Measurements from ENCODE around the gene CIB4.

CIB4 gene

DNA sequence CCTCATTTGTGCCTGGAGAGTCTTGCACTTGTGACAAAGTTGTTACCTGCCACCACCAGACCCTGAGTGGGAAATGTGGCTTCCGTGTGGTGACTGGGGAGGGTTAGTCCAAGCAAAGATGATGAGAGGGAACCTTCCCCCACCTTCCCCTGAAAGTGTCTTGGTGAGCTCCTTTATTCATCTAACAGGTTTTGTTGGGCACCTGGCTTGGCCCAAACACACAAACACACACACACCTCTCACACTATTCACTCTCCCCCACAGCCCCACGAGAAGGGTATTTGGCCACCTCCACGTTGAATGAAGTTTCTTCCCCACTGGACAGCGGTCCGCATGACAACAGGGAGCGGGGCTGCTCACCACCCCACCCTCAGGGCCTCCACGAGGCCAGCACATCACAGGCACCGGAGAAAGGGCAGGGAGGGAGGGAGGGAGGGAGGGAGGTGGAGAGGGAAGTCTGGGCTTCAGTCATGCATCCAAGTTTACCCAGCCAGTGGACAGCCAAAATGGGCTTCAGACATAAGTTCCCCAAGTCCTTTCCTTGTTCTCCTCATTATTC is 1.4 kb downstream of the CIB4 start:
- no peak for DNase-seq

DNA sequence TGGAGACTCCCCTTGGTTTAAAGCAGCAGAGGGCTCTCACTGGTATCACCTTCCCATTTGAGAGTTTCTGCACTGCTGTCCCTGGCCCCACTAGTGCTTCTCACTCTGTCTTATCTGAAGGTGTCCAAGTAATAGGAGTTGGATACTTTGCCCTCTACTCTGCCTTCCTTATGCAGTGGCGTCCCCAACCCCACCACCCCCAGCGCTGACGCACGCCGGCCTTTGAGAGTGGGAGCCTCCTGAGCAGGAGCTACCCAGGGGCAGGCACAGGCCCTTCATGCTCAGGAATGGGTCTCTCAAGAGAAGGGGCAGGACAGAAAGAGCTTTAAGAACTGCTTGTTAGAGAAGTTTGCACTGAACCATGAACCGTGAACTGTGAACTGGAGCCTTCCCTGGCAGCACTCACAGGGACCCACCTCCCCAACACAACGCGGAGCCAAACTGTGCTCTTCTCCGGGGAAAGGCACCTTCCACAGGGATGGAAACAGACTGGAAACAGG is 3.3 kb downstream of the CIB4 start:
- no peak for DNase-seq

DNA sequence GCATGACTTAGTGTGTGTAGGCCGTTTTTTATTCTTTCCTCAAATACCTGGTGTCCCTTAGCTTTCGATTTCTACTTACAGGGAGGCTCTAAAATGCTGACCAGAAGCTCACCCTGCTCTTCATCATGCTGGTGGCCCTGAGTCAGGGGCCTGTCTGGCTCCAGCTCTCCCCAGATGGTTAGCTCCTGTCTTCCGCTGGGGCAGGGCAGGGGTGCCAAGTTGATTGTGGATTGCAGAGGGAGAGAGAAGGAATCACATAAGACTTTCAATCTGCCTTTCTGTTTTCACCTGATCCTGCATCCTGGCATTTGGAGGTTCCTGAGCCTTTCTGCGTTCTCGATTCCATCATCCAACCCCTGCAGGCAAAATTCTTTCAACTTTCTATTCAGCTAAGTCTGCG is 4.2 kb downstream of the CIB4 start:
- DNase-seq = no peak

DNA sequence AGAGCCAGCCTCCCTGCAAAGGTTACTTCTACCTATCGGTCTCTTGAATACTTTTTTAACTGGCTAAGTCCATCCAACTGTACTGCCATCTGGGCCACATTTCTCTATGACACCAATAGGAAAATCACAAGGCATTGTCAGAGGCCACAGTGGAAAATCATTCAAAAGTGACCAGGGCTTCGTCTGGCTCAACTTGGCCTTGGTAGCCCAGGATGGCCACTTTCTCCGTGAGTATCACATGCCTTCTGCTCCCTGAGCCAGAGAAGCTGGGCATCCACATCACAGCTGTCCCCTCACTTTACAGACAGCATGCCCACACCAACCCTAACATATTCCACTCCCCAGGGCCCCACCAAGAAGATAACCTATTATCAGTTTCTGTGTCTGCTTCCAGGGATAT is 5.8 kb downstream of the CIB4 start:
- no peak for DNase-seq

DNA sequence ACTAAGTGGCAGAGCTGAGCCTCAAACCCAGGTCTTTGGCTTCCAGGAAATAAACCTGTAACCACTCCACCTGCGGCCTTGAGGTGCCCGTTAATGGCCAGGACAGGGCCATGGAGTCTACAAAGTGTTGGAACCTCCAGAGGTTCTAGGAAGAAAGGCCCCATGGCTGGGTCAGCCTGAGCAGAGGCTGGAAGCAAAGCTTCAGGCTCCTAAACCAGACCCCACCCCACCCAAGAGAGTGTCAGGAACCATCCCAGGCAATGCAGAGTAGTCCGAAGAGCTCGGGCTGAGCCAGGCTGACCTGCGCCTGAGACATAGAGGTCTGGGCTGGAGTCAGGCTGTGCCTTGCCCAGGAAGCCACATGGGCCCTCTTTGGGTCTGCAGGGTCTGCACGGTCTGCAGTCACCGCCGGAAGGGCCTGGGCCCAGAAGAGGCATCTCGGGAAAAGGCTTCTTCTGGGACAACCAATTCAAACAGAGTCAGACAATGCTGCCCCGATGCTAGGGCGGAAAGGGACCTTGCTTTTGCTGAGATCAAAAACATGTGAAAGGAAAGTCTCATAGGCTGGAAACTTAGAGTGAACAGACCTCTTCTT is 6.4 kb downstream of the CIB4 start:
- no peak for DNase-seq

DNA sequence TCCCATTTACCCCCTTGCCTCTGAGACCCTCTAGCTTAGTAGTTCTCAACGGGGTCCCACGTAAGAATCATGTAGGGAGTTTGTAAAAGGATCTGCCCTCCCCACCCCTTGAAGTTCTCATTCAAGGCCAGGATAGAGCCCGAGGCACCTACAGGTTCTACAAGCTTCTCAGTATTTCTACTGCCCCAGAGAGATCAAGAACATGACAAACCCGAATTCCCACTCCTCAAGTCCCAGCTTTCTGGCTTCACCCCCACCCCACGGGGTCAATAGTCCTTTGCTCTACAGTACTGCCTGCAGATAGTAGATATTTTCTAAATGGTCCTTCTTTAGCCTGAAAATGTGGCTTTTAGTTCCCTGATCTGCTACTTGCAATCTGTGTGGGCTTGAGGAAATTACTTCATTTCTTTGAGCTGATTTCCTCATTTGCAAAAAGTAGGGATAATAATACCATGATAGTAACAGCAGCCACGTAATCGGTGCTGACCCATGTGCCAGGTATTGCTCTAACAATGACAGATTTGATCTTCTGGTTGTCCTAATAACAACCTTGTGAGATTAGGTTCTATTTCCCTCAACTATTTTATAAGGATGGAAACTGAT is 7.1 kb downstream of the CIB4 start:
- DNase-seq = no peak

DNA sequence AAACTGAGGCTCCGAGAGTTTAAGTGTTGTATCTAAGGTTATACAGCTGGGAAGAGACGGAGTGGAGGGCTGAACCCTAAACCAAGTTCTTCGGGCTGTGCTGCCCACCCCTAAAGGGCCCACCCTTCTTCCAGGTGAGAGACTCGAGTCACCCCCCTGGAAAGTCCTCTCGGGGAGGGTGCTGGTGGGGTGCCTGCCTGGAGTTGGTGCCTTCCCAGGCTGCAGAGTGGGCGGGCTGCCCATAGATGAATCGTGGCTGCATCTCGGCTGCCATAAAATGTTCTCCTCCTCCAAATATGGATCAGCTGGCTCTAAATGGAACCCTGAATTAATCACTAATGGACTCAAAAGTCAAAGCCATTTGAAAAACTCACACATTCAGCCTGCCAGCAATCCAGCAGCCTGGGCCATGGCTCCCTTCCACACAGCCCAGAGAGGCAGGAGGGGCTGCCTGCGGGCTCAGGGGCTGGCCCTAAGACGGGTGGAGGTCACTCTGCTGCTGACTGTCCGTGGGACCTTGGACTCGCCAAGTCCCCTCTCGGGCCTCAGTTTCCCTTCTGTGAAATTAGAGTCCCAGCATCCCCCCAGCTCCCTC is 7.7 kb downstream of the CIB4 start:
- DNase-seq = no peak

DNA sequence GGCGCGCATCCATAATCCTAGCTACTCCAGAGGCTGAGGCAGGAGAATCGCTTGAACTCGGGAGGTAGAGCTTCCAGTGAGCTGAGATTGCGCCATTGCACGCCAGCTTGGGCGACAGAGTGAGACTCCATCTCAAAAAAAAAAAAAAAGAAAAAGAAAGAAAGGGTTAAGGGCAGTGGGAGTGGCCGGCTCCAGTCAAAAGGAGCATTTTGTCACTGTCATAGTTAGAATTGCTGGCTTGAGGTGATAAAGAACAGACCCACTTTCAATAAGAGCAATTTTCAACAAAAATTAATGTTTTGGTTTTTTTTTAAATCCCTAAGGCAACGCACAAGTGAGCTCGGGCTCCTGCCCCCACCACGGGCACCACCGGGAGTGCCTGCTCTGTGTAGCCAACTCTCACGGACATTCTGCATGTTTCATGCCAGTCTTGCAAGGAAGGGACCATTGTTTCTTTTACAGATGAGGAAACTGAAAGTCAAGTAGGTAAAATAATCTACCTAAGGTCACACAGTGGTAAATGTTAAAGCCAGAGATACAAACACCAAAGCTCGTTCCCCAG is 8.5 kb downstream of the CIB4 start:
- DNase-seq = no peak

DNA sequence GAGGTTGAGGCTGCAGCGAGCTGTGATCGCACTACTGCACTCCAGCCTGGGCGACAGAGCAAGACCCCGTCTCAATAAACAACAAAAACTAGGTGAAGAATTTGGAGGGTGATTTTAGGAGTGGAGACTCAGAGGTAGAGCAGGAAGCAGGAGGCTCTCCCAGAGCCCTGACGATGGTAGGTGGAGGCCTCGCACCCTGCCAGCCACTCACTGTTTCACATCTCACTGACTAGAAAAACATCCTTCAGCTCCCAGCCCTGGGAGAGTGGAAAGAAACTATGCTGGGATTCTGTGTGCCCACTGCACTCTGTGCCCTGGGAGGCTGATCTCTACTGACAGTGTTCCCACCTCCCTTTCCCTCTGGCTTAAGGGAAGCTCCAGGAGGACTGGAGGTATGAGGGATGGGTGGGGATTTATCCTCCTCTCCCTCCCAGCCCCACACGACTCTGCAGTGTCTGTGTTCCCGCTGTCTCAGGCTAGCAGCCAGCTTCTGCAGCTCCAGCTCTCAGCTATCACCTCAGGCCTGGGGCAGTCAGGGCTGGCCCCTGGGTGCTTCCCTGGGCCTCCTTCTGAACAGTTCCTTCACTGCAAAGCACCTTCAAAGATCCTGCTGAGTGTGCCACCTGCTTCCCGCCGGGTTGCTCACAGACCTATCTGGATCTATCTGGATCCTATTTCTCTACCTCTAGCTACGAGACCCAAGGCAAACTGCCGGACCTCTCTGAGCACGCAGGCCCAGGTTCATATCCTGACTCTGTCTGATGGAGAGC is 9.6 kb downstream of the CIB4 start:
- no peak for DNase-seq

DNA sequence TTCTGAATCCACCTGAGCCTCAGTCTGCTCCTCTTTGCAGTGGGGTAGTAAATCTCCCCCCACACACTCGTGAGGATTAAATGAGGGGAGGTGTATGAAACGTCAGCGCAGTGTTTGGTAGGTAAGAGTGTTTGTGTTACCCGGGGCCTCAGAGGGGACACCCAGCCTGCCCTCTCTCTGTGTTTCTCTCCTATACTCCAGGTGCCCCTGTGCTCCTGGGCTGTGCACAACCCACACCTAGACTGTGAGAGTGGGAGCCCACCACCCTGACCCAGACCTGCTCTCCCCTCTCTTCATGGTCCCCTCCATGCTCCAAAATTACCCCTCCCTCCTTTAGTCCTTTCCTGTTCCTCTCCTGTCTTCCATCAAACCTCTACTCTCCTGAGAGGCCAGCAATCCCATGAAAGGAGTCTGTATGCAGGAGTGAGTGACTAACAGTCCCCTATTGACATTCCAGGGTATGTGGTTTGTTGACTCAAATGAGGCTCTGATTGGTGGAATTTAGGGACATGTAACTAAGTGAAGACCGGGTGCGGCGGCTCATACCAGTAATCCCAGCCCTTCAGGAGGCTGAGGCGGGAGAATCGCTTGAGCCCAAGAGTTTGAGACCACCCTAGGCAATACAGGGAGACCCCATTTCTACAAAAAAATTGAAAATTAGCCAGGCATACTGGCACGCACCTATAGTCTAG is 10.4 kb downstream of the CIB4 start:
- DNase-seq = no peak

DNA sequence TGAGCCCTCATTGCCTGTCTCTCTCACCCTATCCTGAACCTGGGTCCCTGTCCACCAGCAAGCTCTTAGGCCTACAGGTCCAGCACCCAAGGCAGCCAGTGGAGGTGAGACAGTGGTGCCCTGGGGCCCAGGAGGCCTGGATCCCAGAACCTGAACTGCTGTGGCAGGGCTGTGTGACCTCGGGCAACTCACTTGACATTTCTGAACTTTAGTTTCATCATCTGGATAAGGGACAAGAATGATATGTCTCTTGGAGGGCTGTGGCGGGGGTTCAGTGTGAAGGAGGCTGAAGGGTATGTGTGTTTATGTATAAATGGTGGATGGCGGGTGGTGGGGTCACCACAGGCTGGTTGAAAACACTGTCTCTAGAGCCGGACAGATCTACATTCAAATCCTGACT is 10.9 kb downstream of the CIB4 start:
- DNase-seq = no peak

DNA sequence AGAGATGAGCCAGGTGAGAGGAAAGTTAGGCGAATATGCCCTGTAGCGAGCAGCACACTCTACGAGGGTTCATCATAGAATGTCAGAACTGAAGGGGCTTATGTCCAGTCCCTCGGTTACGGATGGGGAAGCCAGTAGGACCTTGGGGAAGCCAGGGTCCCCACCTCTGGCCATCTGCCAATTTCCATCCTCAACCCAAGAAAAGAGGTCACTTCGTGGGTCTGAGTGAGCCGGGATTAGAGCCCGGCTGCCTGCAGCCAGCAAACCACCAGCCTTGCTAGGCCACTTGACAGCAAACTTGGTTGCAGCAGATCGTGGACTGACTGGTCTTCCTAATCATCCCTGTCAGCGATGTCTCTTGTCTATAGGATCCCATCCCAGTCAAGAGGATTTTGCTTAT is 11.4 kb downstream of the CIB4 start:
- no peak for DNase-seq

DNA sequence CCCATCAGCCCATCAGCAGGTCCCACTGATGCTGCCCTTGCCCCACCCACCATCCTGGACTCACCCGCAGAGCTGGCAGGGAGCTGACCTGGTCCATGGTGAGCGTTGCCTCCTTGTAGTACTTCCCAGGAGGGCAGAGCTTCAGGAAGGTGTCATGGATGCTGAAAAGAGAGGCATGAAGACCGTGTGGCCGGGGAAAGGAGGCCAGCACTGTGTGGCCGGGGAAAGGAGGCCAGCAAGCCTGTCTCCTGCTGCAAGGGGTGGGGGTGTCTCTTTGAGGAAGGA is 11.9 kb downstream of the CIB4 start:
- no peak for DNase-seq

DNA sequence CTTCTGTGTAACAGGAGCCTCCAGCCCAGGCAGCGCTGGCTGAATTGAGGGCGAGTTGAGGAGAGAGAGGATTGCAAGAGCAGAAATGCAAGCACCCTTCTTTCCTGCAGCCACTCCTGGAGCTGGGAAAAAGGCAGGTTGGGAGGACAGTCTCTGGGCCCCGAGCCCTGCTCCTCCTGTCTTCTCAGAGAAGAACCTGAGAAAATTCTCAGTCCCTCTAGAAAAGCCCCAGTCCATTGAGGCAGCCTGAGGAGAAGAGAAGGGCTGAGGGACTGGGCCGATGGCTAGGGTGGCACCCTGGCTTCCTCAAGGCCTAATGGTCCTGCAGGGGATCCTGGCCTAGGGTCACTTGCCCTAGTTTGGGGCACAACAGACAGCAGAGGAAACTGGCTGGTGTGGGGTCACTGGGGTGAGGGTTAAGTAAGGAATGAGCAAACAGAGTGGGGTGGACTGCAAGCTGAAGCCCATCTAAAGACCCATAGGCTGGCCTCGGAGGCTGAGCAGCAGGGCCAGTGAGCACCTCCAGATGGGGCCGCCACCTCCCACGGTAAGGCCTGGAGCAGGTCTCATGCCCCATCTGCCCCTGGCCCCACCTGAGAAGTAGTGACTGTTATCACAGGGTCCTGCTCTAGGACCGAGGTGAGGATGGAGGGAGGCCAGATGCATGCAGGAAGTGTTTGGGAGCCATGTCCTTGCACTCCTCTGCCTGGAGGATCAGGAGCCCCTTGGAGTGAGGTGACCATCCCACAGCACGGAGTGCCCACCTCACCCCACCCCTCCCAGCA is 12.4 kb downstream of the CIB4 start:
- no peak for DNase-seq

DNA sequence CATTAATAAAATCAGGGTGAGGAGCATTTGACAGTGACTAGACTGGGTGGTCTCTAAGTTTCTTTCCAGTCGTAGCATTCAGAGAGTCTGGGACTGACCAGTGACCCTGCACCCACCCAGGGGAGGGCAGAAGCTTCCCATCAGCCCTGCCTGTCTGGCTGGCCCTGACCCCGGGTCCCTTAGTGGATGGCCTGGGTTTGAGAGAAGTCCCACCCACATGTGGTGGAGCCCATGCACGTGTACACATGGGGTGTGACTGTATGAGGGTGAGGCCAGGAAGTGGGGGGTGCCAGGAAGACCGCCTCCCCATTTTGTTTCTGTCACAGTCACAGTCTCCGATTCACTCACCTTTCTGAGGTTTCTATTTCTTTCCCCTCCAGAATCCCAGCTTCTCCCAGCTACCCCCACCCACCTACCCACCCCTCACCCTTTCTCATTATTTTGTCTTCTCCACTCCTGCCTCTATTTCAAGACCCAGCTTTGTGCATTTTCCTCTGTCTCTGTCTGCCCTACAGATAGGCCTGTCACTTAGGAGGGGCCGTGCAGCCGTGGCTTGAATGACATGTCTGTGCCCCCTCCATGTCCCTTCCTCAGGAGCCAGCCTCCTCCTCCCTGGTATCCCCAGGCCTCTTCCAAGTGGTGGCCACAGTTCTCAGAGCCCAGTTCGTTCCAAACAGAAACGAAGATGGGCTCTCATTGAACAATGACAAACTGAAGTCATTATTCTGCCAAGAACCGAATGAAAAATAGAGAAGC is 13.6 kb downstream of the CIB4 start:
- no peak for DNase-seq

DNA sequence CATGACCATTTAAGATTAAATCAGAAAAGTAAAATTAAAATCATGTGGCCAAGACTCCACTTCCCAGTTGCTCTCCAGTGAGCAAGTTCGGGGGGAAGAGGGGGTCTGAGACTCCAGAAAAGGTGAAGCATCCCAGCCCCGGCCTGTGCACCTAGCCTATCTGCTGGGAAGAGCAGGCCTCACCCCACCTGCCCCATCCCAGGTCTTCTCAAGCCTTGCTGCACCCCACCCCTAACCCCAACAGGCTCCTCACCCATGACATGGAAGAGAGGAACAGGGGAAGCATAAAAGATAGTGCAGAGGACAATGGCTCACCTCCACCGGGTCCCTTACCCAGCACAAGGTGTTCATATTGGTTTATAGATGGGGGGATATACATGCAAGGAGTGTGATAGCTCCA is 14.6 kb downstream of the CIB4 start:
- no peak for DNase-seq

DNA sequence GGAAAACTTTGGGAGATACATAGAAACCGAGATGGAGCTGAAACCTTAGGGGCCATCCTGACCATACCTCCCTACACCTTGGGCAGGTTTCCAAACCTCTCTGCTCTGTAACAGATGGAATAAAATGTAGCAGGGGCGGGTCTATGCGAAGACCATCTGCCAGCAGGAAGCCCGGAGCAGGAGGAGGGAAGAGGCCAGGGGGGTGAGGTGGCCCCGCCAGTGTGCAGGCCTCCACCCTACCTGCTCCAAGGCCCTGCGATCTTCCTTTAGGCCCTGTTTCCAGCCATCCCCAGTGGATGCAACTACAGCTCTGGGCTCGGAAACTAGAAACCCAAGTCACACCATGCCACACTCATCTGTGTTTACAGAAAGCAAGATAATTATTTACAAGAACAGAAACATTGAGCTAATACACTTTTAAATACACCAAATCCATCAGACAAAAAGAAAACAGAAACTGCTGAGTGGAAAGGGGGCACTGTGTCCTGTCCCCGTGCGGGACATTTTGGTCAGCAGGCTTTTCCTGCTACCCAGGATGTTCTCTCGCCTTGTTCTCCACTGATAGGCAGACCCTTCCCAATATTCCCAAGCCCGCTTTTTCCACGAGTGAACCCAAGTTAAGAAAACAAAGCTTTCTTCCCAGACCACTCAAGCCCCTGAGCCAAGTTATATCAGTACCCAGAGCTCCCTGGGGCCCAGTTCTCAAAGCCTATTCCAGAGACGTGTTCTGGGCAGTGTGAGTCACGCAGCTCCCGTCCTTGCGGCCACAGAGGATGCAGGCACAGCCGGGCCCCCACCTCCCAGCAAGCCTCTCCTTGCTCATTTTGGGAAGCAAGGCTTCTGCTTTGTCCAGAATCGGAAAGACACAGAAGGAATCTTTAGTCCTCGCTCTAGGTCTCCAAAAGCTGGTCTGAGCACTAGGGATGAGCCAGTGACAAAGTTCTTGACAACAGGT is 17.3 kb downstream of the CIB4 start:
- no peak for DNase-seq

DNA sequence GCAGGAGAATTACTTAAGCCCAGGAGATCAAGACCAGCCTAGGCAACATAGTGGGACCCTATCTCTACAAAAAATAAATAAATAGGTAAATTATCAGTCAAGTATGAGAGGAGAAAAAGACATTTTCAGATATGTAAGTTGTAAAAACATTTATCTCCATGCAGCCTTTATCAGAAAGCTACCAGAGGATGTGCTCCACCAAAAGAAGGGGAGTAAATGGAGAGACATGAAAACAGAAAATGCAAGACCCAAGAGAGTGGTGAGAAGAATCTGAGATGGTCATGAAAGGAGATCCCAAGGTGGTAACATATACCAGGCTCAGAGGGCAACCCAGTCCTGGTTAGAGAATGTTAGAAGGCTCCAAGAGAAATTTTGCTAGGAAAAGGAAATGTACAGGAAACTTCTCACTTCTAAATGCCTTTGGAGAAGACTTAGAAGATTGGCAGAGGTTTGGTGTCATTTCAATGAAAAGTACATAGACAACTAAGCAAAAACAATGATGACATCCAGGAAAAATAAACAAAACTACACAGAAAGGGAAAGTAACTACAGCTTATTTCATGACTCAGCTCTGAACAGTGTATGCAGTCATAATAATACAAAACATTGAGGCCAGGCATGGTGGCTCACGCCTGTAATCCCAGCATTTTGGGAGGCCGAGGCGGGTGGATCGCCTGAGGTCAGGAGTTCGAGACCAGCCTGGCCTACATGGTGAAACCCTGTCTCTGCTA is 19.5 kb downstream of the CIB4 start:
- DNase-seq = no peak

DNA sequence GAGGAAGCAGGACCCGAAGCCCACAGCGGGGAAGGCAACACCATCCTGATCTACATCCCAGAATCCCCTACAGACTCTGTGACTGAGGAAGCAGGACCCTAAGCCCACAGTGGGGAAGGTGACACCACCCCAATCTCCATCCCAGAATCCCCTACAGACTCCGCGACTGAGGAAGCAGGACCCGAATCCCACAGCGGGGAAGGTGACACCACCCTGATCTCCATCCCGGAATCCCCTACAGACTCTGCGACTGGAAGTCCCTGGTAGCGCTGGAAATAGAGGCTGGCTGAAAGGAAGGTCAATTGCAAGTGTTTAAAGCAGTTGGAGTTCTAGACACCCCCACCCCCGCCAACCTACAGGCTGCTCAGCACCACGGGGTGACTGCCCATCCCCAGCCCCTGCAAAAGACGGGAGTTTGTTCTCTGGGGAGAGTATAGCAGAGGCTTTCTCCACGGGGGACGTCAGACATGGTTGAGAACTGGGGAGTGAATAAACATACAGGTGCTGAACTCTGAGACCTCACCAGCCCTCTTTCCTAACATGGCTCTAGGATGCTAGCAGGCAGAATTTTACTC is 21.0 kb downstream of the CIB4 start:
- no peak for DNase-seq

All from SIG-M5 (cell line).